HG03066 (cell line): ENCODE measurements around the gene C2CD3.

Experiments
- ATAC-seq: cut with Tn5 transposase; IDR thresholded peaks from one replicate; pipeline ENCODE4 v1.9.1; 2021; ENCODE audit warnings: low read depth; ENCODE audit not compliant: unreplicated experiment

The C2CD3 gene, protein sequence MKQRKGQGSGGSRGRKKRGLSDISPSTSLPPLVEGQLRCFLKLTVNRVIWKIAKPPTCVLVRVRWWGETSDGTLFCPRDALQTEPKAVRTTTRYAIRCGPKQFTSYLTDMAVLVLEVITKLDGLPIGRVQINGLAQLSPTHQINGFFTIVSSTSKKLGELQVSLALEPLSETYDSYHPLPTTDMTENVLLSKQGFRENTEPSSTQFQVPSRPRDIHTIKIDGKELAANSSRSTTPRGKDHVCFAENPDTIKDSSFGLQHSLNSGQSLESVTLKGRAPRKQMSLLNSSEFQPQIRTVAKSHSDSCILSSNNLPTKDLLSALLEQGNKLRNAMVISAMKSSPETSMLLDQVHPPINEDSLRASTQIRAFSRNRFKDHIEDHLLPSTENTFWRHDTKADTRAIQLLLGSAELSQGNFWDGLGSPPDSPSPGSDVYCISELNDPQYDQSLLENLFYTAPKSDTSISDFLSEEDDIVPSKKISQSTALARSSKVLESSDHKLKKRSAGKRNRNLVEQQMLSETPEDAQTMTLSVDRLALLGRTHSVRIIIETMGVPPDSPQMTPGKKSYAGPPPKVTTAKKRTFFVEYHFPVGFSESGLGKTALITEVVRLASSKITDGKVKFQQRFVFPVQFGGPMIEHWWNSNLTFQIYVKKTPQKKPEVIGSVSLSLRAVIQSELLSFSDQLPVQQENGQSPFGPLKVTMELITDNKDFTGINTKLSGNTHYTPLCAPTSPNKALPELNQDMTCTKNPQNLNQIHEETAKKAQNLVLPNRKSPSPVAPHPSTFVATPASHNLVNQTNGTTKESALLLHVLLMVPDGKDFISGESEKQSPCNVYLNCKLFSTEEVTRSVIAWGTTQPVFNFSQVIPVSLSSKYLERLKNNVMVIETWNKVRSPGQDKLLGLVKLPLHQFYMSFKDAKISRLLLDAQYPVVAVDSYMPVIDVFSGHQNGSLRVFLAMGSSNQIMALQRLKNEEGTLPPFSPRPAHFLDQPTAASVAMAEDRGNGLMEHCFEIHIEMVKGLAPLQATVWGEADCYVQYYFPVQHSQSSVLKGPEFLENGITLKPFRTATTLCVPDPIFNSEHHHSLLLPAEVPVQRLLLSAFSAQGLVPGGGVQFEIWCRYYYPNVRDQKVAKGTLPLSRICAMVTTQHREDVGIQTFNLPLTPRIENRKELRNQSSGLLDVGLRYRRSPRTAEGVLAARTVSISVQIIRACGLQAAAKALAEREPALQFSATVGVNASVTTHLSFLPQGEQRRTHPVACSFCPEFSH (N-terminal part only)

GRCh38 chr11:74170694-74171629 is at the start of gene C2CD3, which contains the start of gene PPME1:
C2CD3 (minus strand) TSS chr11:74171002; CDS start chr11:74170792, 210 bp downstream.
PPME1 (plus strand) TSS chr11:74171289; CDS start chr11:74171422, 133 bp downstream.
- ATAC-seq = peak; percentile 94

- ATAC-seq = no peak
Measured at GRCh38 chr11:74220376-74220775, 49.6 kb upstream of the C2CD3 start.

DNA sequence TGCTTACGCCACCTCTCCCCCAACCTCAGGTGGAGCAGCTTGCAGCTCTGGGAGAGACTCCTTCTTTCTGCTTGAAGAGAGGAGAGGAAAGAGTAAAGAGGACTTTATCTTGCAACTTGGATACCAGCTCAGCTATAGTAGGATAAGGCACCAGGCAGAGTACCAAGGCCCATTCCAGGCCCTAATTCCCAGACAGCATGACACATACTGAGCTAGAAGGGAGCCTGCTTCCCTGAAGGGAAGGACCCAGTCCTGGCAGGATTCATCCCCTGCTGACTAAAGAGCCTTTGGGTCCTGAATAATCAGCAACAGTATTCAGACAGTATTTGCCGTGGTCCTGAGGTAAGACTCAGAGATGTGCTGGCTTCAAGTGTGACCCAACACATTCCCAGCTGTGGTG is 41.7 kb upstream of the C2CD3 start:
- no peak for ATAC-seq

- no peak for ATAC-seq
Measured at GRCh38 chr11:74208507-74208906, 37.7 kb upstream of the C2CD3 start.

DNA sequence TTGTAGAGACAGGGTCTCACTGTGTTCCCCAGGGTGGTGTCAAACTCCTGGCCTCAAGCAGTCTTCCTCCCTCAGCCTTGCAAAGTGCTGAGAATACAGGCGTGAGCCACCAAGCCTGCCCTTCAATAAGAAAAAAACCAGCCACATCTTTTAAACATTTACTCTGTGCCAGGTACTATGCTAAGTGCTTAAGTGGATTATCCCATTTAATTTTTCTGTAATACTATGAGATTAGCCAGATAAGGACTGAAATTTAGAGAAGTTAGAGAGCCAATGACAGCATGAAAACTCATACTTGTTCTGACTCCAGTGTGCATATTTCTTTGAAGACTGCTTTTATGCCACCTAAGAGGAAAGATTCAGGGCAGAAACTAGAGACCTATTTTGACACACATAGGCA is 35.9 kb upstream of the C2CD3 start:
- ATAC-seq = no peak

DNA sequence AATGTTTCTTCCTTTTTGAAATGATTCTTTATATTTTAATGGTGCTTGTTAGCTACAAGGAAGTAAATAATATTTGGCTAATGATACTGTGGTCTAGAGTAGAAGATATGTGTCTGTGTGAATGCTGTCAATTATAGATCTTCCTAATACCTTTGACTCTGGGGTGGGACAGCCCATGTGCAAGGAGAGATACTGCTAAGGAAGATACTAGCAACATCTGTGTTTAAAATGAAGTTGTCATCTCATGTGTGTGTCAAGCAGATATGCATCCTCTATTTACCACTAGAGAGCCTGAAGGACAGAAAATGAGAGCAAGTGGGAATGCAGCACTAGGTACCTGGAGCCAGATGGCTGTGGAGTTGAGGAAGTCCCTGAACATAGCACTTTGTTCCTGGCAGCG is 34.4 kb upstream of the C2CD3 start:
- no peak for ATAC-seq

DNA sequence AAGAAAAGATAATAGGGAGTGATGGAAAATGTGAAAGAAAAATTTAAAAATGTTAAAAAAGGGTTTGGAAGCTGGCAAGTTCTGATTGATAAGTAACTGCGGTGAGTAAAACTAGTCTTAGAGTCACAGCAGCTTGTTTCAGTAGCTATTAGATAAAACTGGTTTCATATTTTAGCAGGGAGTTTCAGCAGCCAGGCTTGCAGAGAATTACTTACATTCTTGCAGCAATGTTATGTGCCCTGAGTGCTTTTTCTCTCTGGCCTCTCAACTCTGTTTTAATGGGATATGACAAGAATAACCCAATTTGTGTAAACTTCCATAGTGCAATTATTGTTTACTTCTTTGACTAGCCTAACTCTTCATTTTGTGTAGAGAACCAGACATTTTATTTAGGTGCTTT is 33.9 kb upstream of the C2CD3 start:
- ATAC-seq = no peak

- no peak for ATAC-seq
Measured at GRCh38 chr11:74203966-74204365, 33.2 kb upstream of the C2CD3 start.

GRCh38 chr11:74196781-74197486 is 26.1 kb upstream of the C2CD3 start:
- no peak for ATAC-seq

DNA sequence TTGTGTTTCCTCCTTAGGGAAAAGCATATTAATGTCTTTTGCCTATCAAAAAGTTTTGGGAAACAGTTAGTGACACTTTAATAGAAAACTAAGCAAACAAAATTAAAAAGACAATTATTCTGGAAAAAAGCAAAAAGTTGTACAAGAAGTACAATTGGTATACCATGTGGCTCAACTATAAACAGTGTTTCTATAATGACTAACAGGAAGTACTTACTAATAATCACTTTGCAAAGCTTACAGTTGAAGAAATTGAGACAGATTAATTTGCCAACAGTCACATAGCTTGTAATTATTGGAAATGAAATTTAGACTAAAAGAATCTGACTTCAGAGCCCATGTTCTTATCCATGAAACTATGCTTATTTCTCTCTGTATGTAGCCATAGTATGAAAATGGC is 25.0 kb upstream of the C2CD3 start:
- ATAC-seq = no peak

GRCh38 chr11:74185695-74186094 is 14.9 kb upstream of the C2CD3 start:
- ATAC-seq = no peak

DNA sequence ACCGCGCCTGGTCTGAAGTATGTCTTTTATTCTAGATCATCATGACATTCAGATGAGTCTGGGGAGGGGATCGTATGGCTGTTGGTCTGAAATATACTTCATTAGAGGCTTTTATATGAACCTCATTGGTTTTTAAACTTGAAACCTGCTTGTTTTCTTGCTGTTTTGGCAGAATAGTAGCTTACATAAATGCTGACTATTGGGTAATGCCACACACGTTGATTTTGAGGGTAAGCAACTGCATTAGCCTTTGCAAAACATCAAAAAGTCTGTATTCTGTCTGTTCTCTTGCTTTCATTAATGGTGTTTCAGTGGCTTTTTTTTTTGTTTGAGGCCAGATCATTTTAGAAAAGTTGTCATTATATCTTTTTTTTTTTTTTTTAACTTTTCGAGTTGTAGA is 14.5 kb upstream of the C2CD3 start:
- no peak for ATAC-seq

- no peak for ATAC-seq
Measured at GRCh38 chr11:74182635-74183034, 11.8 kb upstream of the C2CD3 start.

- no peak for ATAC-seq
Measured at GRCh38 chr11:74179234-74180052, 8.6 kb upstream of the C2CD3 start.

GRCh38 chr11:74175920-74176319 is 5.1 kb upstream of the C2CD3 start:
- ATAC-seq = no peak

DNA sequence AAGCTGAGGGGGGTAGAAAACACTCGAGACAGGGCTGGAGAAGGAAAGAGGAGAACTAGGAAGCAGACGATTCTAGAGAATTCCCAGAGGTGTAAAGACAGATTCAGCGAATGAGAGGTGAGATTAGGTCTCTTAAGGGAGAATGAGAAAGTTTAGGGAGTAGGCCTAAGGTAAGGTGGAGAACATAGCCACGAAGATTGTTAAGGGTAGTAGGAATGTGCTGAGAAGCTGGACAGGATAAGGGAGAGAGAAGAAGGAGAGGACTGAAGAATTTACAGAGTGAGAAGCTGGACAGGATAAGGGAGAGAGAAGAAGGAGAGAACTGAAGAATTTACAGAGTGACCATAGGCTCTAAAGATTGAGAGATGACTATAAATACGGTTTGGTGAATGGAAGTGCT is 1.2 kb upstream of the C2CD3 start:
- no peak for ATAC-seq

DNA sequence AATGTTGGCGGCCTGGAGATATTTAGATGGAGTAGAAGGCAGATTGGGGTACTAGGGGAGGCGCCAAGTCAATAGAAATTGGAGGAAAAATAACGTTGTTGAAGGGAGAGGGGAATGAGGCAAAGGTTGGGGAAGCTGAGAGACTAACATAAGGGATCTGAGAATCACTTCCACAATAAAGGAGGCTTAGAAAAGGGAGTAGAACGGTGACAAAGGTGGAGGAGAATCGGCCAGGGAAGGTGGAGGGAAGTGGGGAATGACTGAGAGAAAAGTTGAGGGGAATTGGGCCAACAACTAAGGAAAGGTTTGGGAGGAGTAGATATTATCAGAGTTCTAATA is 797 bp upstream of the C2CD3 start:
- no peak for ATAC-seq

- ATAC-seq = no peak
Measured at GRCh38 chr11:74169738-74170458, 904 bp downstream of the C2CD3 start.
